K562 (cell line): ENCODE measurements around the gene CCR5AS.

Source experiments
- C11orf30 ChIP-seq: fragments of 450-650 bp; IDR thresholded peaks from 2 replicates; pipeline ENCODE4 v1.6.1; 2016; ENCODE audit warnings: low read depth, mild to moderate bottlenecking
- ETS1 ChIP-seq: conservative IDR thresholded peaks from 2 replicates; pipeline ENCODE4 v1.6.1; 2011; ENCODE audit warnings: low read depth, mild to moderate bottlenecking, low read length; ENCODE audit not compliant: control insufficient read depth
- FOSL1 ChIP-seq: fragments of 200-800 bp; sonication (Bioruptor generic); conservative IDR thresholded peaks from 2 replicates; pipeline ENCODE4 v1.6.1; 2016; ENCODE audit warnings: missing genetic modification characterization, missing compliant biosample characterization
- NCOA4 ChIP-seq: fragments of 450-650 bp; IDR thresholded peaks from 2 replicates; pipeline ENCODE4 v1.6.1; 2018; ENCODE audit warnings: mild to moderate bottlenecking; ENCODE audit not compliant: partially characterized antibody
- PHF8 ChIP-seq: fragments of 200-600 bp; sonication (generic); IDR thresholded peaks from 2 replicates; pipeline ENCODE4 v1.6.1; 2012; ENCODE audit warnings: mixed run types, mild to moderate bottlenecking, inconsistent platforms, low read length, moderate library complexity, borderline replicate concordance
- RCOR1 ChIP-seq, 2 experiments: IDR thresholded peaks; 2 replicates each; pipeline ENCODE4 v1.6.1; 2012; ENCODE audit warnings: low read depth in 2 of 2, low read length in 2 of 2, borderline replicate concordance in 1 of 2, improper control_type of control experiment in 1 of 2
- ZNF232 ChIP-seq: sonication (generic); formaldehyde crosslinking; IDR thresholded peaks from 2 replicates; pipeline ENCODE4 v1.8.0; 2022; ENCODE audit warnings: mild to moderate bottlenecking, missing genetic modification reagents
- ZNF347 ChIP-seq: fragments of 450-650 bp; formaldehyde crosslinking; IDR thresholded peaks from 2 replicates; pipeline ENCODE4 v1.4.0; 2020; ENCODE audit warnings: low read depth, mild to moderate bottlenecking, moderate library complexity
- ZNF449 ChIP-seq: fragments of 250-450 bp; sonication (Bioruptor Pico); IDR thresholded peaks from 2 replicates; pipeline ENCODE4 v1.8.0; 2022; ENCODE audit warnings: moderate library complexity, mild to moderate bottlenecking, inconsistent platforms
- TF ChIP-seq, protein P1 (sequence below): sonication (generic); formaldehyde crosslinking; IDR thresholded peaks from 2 replicates; pipeline ENCODE4 v1.8.0; 2022; ENCODE audit warnings: missing genetic modification reagents, mild to moderate bottlenecking, borderline replicate concordance

Gene CCR5AS

DNA sequence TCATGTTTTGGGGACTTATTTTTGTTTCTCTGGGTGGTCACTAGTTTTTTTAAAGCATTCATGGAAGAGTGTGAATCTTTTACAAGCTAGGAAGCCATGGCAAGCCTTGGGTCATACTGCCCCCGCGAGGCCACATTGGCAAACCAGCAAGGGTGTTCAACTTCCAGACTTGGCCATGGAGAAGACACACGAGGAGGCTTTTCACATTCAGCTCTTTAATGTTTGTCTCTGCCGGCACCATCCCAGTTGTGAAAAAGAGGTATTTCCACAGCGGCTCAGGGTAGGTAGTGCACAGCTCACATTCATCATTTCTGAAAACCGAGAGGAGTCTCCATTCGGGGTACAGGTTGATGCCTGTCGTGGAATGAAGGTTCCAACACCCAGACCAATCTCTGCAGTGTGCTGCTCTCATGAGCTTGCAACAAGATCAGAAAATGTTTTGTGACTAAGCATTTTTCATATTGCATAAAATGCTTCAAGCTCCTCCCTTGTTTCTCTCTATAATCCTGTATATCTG, 28.4 kb downstream of the CCR5AS start (continued):
- TF ChIP-seq ETS1 (0 out of 2 replicates have a peak, but pooled peaks have one; percentile 25), RCOR1 (IDR thresholded peaks at IDR 0.05; ENCODE audit: borderline replicate concordance in 1 of 2, low read depth in 2 of 2, low read length in 2 of 2) (peak in 1 of 2 experiments; percentile 34; a peak in 1 of 4 replicates), NCOA4 (no peak), PHF8 (no peak), FOSL1 (tag) (0 out of 2 replicates have a peak, but pooled peaks have one; percentile 10), ZNF232 (no peak), C11orf30 (peak; percentile 41; the same call in 1 of the 2 replicates), ZNF347 (CRISPR knock-in tag) (no peak), ZNF449 (no peak)
- TF ChIP-seq, protein P1, sequence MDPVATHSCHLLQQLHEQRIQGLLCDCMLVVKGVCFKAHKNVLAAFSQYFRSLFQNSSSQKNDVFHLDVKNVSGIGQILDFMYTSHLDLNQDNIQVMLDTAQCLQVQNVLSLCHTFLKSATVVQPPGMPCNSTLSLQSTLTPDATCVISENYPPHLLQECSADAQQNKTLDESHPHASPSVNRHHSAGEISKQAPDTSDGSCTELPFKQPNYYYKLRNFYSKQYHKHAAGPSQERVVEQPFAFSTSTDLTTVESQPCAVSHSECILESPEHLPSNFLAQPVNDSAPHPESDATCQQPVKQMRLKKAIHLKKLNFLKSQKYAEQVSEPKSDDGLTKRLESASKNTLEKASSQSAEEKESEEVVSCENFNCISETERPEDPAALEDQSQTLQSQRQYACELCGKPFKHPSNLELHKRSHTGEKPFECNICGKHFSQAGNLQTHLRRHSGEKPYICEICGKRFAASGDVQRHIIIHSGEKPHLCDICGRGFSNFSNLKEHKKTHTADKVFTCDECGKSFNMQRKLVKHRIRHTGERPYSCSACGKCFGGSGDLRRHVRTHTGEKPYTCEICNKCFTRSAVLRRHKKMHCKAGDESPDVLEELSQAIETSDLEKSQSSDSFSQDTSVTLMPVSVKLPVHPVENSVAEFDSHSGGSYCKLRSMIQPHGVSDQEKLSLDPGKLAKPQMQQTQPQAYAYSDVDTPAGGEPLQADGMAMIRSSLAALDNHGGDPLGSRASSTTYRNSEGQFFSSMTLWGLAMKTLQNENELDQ = no peak
- TF ChIP-seq, all 486 proteins: peak for 18
